ENCODE results near the gene GPR107. TPM values are rescaled to one million over a fixed set of nuclear protein-coding genes. Genes with fewer than 3 reads are reported as not detected.
A peak's percentile ranks its signal among the peaks of the same experiment; 100 is the strongest.

Gene GPR107
- total and polyA plus RNA-seq, 2 experiments from 2014 or later, result 12.3 to 23.9 TPM

DNA sequence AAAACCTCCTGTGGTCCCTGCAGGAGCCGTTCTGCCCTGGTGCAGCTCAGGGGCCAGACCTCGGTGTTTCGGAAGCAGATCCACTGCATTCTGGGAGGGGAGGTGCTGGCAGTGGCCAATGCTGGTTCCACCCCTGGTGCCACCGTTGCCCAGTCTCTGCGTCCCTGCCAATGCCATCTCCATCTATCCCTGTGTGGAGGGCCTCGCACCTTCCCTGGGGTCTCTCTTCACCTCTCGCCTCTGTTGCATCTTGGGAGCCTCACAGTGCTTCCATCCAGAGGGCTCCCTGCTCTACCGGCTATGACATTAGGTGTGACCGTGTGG is 133.8 kb downstream of the GPR107 start:
- H3K4me1 ChIP-seq (ENCODE audit: low read depth), result peaks cover 57% of the 10 kb centered on the region
- no peak overlapping the region for H3K4me3 ChIP-seq
- no peak for TF ChIP-seq CTCF (IDR thresholded peaks at IDR 0.05; ENCODE audit: low read depth, low read length)
- no peak for DNase-seq (ENCODE audit: low read depth in 1 of 2, low spot score in 1 of 2)
- no peaks in the 10 kb centered on the region for H3K27me3 ChIP-seq
- no peaks in the 10 kb centered on the region for H3K9me3 ChIP-seq (ENCODE audit: low read depth)
- H3K27ac ChIP-seq, result peak overlapping the region; percentile 99
- no peaks in the 10 kb centered on the region for H3K36me3 ChIP-seq

DNA sequence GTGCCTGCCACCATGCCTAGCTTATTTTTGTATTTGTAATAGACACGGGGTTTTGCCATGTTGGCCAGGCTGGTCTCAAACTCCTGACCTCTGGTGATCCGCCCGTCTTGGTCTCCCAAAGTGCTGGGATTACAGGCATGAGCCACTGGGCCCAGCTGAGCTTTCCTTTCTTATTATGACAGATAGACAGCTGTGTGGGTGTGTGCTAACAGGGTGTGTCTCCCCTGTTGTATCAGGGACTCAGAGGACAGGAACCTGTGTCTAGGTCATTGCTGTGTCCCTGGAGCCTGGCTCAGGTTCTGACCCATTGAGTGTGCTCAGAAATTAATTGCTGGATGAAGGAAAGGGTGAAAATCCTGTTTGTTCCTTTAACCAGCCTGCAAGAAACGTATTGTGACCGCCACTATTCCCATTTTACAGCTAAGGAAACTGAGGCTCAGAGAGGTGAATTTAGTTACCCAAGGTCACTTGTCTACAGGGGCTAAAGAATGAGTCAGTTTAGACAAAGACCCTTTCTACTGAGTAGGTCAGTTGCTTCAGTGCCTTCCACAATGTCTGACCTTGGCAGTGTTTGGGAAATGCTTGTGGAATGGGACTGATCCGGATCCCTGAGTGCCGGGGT is 135.3 kb downstream of the GPR107 start:
- H3K27ac ChIP-seq, result no peak overlapping the region
- TF ChIP-seq CTCF (IDR thresholded peaks at IDR 0.05; ENCODE audit: low read depth, low read length), result no peak
- H3K9me3 ChIP-seq (ENCODE audit: low read depth), result no peaks in the 10 kb centered on the region
- DNase-seq (ENCODE audit: low read depth in 1 of 2, low spot score in 1 of 2), result no peak
- H3K4me1 ChIP-seq (ENCODE audit: low read depth), result peaks cover 58% of the 10 kb centered on the region
- H3K4me3 ChIP-seq, result no peak overlapping the region
- no peaks in the 10 kb centered on the region for H3K27me3 ChIP-seq
- H3K36me3 ChIP-seq, result no peaks in the 10 kb centered on the region

Other genes starting within 250 kb of the GPR107 start
- 28.2 and 39.4 TPM in 2 replicates for gene TOR1A, start 229.8 kb upstream of the GPR107 start, total RNA-seq
- gene TOR1A, start 229.8 kb upstream of the GPR107 start, polyA plus RNA-seq, result 33.5 and 35.2 TPM in 2 replicates
- gene C9orf78, start 218.6 kb upstream of the GPR107 start, total RNA-seq, result 31.1 and 66.5 TPM in 2 replicates
- gene C9orf78, start 218.6 kb upstream of the GPR107 start, polyA plus RNA-seq, result 56.5 and 65.5 TPM in 2 replicates
- gene USP20, start 218.4 kb upstream of the GPR107 start, total RNA-seq, result 36.7 and 47.3 TPM in 2 replicates
- 32.7 and 43.4 TPM in 2 replicates for gene USP20, start 218.4 kb upstream of the GPR107 start, polyA plus RNA-seq
- gene FNBP1, start 10.7 kb upstream of the GPR107 start, total RNA-seq, result 24.2 and 37.9 TPM in 2 replicates
- gene FNBP1, start 10.7 kb upstream of the GPR107 start, polyA plus RNA-seq, result 20.5 and 23.6 TPM in 2 replicates
- gene NCS1, start 118.5 kb downstream of the GPR107 start, total RNA-seq, result 55.6 and 55.7 TPM in 2 replicates
- gene NCS1, start 118.5 kb downstream of the GPR107 start, polyA plus RNA-seq, result 48.3 and 55.4 TPM in 2 replicates
- 0.18 and 0.36 TPM in 2 replicates for gene HMCN2, start 211.9 kb downstream of the GPR107 start, total RNA-seq
- gene HMCN2, start 211.9 kb downstream of the GPR107 start, polyA plus RNA-seq, result 0.27 and 0.45 TPM in 2 replicates